ENCODE results near the gene DNAH8.

DNA sequence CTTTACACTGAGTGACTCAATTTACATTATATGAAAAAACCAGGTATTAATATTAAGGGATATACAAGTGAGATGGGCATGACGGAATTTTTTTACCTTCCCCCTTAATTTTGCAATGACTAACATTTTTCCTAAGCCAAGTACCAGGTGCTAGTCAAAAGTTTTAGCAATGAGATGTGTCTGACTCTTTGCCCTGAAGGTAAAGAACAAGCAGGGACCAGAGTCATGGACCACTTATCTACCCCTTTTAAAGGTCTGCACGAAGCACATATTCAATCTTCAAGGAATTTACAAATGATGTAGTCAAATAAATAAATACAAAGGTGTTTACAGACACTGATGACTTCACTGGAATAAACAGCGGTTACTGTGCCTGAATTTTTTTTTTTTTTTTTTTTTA, 13.6 kb upstream of the DNAH8 start:
- TF ChIP-seq, protein P1, sequence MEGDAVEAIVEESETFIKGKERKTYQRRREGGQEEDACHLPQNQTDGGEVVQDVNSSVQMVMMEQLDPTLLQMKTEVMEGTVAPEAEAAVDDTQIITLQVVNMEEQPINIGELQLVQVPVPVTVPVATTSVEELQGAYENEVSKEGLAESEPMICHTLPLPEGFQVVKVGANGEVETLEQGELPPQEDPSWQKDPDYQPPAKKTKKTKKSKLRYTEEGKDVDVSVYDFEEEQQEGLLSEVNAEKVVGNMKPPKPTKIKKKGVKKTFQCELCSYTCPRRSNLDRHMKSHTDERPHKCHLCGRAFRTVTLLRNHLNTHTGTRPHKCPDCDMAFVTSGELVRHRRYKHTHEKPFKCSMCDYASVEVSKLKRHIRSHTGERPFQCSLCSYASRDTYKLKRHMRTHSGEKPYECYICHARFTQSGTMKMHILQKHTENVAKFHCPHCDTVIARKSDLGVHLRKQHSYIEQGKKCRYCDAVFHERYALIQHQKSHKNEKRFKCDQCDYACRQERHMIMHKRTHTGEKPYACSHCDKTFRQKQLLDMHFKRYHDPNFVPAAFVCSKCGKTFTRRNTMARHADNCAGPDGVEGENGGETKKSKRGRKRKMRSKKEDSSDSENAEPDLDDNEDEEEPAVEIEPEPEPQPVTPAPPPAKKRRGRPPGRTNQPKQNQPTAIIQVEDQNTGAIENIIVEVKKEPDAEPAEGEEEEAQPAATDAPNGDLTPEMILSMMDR (IDR thresholded peaks at IDR 0.05; ENCODE audit: low read depth, low read length, poor library complexity, severe bottlenecking): no peak
- no peak for TF ChIP-seq EZH2phosphoT487 (IDR thresholded peaks at IDR 0.05; ENCODE audit: borderline replicate concordance, low read length)
